ENCODE measurements around the gene ZNF804A. TPM values are rescaled to one million over a fixed set of nuclear protein-coding genes. Genes with fewer than 3 reads are reported as not detected.

ZNF804A gene
- total and polyA plus RNA-seq, 2 of the 4 experiments (the other 2 are of a cell fraction), result 2.2 to 2.7 TPM

GRCh38 chr2:184560603-184561002 is 37.7 kb upstream of the ZNF804A start:
- no TSS peak for BruUV-seq (replicated peaks)
- no peak overlapping the region for H4K5ac ChIP-seq (ENCODE audit: low read depth, low read length)
- ChIA-PET CTCF (no interaction called here), POLR2A (ENCODE audit: unreplicated experiment) (no interaction called here)
- H3K9me3 ChIP-seq (ENCODE audit: control insufficient read depth, insufficient read depth, low read length), result no peaks in the 10 kb centered on the region
- H3K27me3 ChIP-seq (ENCODE audit: control insufficient read depth, insufficient read depth, low read length), result no peaks in the 10 kb centered on the region
- H2BK20ac ChIP-seq (ENCODE audit: low read depth, low read length), result no peak overlapping the region
- H4K20me1 ChIP-seq (ENCODE audit: insufficient read depth, low read length), result no peaks in the 10 kb centered on the region
- H3K36me3 ChIP-seq (ENCODE audit: control insufficient read depth, insufficient read depth, low read length), result no peaks in the 10 kb centered on the region
- H2AFZ ChIP-seq (replicated peaks; ENCODE audit: low read length, poor library complexity), result no peak overlapping the region
- no peaks in the 10 kb centered on the region for H3K9me1 ChIP-seq (ENCODE audit: insufficient read depth, low read length)
- no peaks in the 10 kb centered on the region for H3K4me1 ChIP-seq (ENCODE audit: control insufficient read depth, insufficient read depth, low read length)
- 87% methylated on average over 6 of the region's 17 CpGs; no CpG with 5 or more reads in 1 of the 2 experiments for WGBS, 2 experiments (ENCODE audit: extremely low coverage in 2 of 2, insufficient read length in 1 of 2)
- no peak overlapping the region for H3K9ac ChIP-seq (ENCODE audit: low read depth, low read length)
- H3K23ac ChIP-seq (ENCODE audit: low read depth, low read length), result no peak overlapping the region
- in situ Hi-C loops (cut with MboI; ENCODE audit: low sequenced_read_pairs) (no loop called here), intact Hi-C loops (cut with micrococcal nuclease) (no loop called here), dilution Hi-C loops (cut with HindIII; ENCODE audit: low sequenced_read_pairs, unreplicated experiment) (no loop called here)
- no peak overlapping the region for H2BK15ac ChIP-seq (ENCODE audit: low read depth, low read length)
- H2AK5ac ChIP-seq (ENCODE audit: low read depth, low read length), result no peak overlapping the region
- no peak for DNase-seq
- H4K91ac ChIP-seq (ENCODE audit: insufficient read depth, low read depth, low read length), result no peak overlapping the region
- H4K8ac ChIP-seq (ENCODE audit: low read depth in 2 of 2, low read length in 2 of 2), result no peak overlapping the region
- no peak overlapping the region for H2BK120ac ChIP-seq (ENCODE audit: low read depth, low read length)
- H3K4me3 ChIP-seq (ENCODE audit: insufficient read depth, low read depth, low read length), result no peak overlapping the region
- TF ChIP-seq MAFK (IDR thresholded peaks at IDR 0.05; ENCODE audit: low read depth, low read length) (no peak), SMC3 (IDR thresholded peaks at IDR 0.05; ENCODE audit: low read depth, low read length) (no peak), FOS (IDR thresholded peaks at IDR 0.05; ENCODE audit: low read depth, low read length) (no peak), CEBPB (IDR thresholded peaks at IDR 0.05; ENCODE audit: low read depth, low read length) (no peak), RAD21 (IDR thresholded peaks at IDR 0.05; ENCODE audit: low read length) (no peak), ELK1 (IDR thresholded peaks at IDR 0.05; ENCODE audit: borderline replicate concordance, low read depth, low read length) (no peak), NFE2L2 (IDR thresholded peaks at IDR 0.05; ENCODE audit: low read depth, low read length) (no peak), RFX5 (IDR thresholded peaks at IDR 0.05; ENCODE audit: low read depth, low read length) (no peak), POLR2A (IDR thresholded peaks at IDR 0.05; ENCODE audit: low read depth, low read length) (no peak), CHD1 (IDR thresholded peaks at IDR 0.05; ENCODE audit: low read depth, low read length) (no peak), BHLHE40 (IDR thresholded peaks at IDR 0.05; ENCODE audit: low read depth, low read length) (no peak)
- TF ChIP-seq, protein P1, sequence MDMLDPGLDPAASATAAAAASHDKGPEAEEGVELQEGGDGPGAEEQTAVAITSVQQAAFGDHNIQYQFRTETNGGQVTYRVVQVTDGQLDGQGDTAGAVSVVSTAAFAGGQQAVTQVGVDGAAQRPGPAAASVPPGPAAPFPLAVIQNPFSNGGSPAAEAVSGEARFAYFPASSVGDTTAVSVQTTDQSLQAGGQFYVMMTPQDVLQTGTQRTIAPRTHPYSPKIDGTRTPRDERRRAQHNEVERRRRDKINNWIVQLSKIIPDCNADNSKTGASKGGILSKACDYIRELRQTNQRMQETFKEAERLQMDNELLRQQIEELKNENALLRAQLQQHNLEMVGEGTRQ (IDR thresholded peaks at IDR 0.05; ENCODE audit: low read depth, low read length), result no peak
- ATAC-seq (ENCODE audit: low read depth), result no peak
- no peak overlapping the region for H2BK5ac ChIP-seq (ENCODE audit: low read depth, low read length, poor library complexity, severe bottlenecking)
- no peaks in the 10 kb centered on the region for H3K79me1 ChIP-seq (ENCODE audit: low read depth in 1 of 2, low read length in 2 of 2)
- H3K14ac ChIP-seq (replicated peaks; ENCODE audit: low read depth, low read length), result no peak overlapping the region
- H2AK9ac ChIP-seq (replicated peaks; ENCODE audit: low read depth, low read length, poor library complexity), result no peak overlapping the region
- H3K4me2 ChIP-seq (ENCODE audit: low read depth, low read length), result no peak overlapping the region
- H3K18ac ChIP-seq (ENCODE audit: low read depth, low read length), result no peak overlapping the region
- H3K56ac ChIP-seq (ENCODE audit: extremely low read depth, insufficient read depth, low read length), result no peak overlapping the region
- no peak overlapping the region for H3K4ac ChIP-seq (ENCODE audit: low read depth, low read length)
- no peak overlapping the region for H3K27ac ChIP-seq (ENCODE audit: insufficient read depth, low read length)
